ENCODE results near the gene HSPA4. TPM values are rescaled to one million over a fixed set of nuclear protein-coding genes. Genes with fewer than 3 reads are reported as not detected.
A peak's percentile ranks its signal among the peaks of the same experiment; 100 is the strongest.
"Not testable (repeated sequence)": the region's sequence is repeated elsewhere in the genome, so short reads cannot be mapped to it uniquely, and the experiment has no call there.

Gene HSPA4
- total RNA-seq (10 to 100 TPM; 64.0 to 73.3 TPM), polyA plus RNA-seq (10 to 100 TPM; 32.8 to 40.4 (median 37.7) TPM), total RNA-seq (74.0 to 456 (median 125) reads per million in 6 experiments)

GRCh38 chr5:133051542-133052316 is at the start of gene HSPA4:
HSPA4 (plus strand) TSS chr5:133052013; CDS start chr5:133052251, 238 bp downstream.
- ATAC-seq: peak; percentile 79 to 85

GRCh38 chr5:133006653-133007052 is 45.2 kb upstream of the HSPA4 start:
- Mint-ChIP-seq H3K36me3 (peaks cover 0 to 46% (median 12%) of the 10 kb centered on the region in 3 donors), H3K4me3 (no peak overlapping the region), H3K27ac (no peak overlapping the region), H3K27me3 (no peaks in the 10 kb centered on the region), H3K9me3 (no peaks in the 10 kb centered on the region), H3K4me1 (peaks cover 0 to 4% (median 2%) of the 10 kb centered on the region in 4 donors)
- ATAC-seq (no peak), DNase-seq (no peak)
- POLR2A ChIA-PET: no interaction called here

More at GRCh38 chr5:133051542-133052316, at the start of gene HSPA4:
- peaks cover 0 to 4% (median 4%) of the 10 kb centered on the region in 3 donors for H3K36me3 Mint-ChIP-seq
- H3K27ac Mint-ChIP-seq: peak within 1 kb of the TSS; percentile 99 to 100 (median 100)
- peak within 1 kb of the TSS; percentile 95 to 99 (median 98) for H3K4me3 Mint-ChIP-seq
- peak; percentile 89 to 99 (median 98) for DNase-seq
- H3K4me1 Mint-ChIP-seq: peaks cover 21 to 61% (median 53%) of the 10 kb centered on the region in 4 donors
- no peaks in the 10 kb centered on the region for H3K27me3 Mint-ChIP-seq
- no peaks in the 10 kb centered on the region for H3K9me3 Mint-ChIP-seq
- POLR2A ChIA-PET: interaction anchor here (0.6 to 5.1 kb wide), 30 partner anchors 8 to 1762 kb away, joined by 3 to 69 read pairs (median 4); partner anchors contain the start of genes AFF4, CCNI2, GDF9 and IRF1

DNA sequence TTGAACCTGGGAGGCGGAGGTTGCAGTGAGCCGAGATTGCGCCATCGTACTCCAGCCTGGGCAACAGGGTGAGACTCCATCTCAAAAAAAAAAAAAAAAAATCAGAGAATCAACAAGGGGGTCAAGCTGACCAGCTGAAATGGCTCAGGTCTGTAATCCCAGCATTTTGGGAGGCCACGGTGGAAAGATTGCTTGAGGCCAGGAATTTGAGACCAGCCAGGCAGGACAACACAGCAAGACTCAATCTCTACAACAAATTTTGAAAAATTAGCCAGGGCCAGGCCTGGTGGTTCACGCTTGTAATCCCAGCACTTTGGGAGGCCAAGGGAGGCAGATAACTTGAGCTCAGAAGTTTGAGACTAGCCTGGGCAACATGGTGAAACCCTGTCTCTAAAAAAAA is 43.4 kb upstream of the HSPA4 start:
- H3K4me3 Mint-ChIP-seq, DNase-seq, H3K27me3 Mint-ChIP-seq, ATAC-seq, H3K9me3 Mint-ChIP-seq, H3K27ac Mint-ChIP-seq, POLR2A ChIA-PET, H3K4me1 Mint-ChIP-seq: not testable (repeated sequence)
- H3K36me3 Mint-ChIP-seq: peaks cover 0 to 38% (median 9%) of the 10 kb centered on the region in 3 donors

- Mint-ChIP-seq H3K4me3 (no peak overlapping the region), H3K36me3 (peaks cover 0 to 48% (median 21%) of the 10 kb centered on the region in 3 donors), H3K27me3 (no peaks in the 10 kb centered on the region), H3K4me1 (peaks cover 0 to 12% (median 7%) of the 10 kb centered on the region in 4 donors), H3K27ac (no peak overlapping the region), H3K9me3 (no peaks in the 10 kb centered on the region)
- no peak for DNase-seq
- no peak for ATAC-seq
- POLR2A ChIA-PET: no interaction called here
Observed at GRCh38 chr5:133015466-133015865, 36.3 kb upstream of the HSPA4 start.

- POLR2A ChIA-PET: interaction anchor here (0.7 kb wide), 2 partner anchors 9 to 775 kb away, joined by 3 to 4 read pairs; no protein-coding TSS in a partner anchor
- DNase-seq (no peak), ATAC-seq (no peak)
- Mint-ChIP-seq H3K27ac (no peak overlapping the region), H3K9me3 (no peaks in the 10 kb centered on the region), H3K27me3 (no peaks in the 10 kb centered on the region), H3K4me1 (peaks cover 0 to 14% (median 9%) of the 10 kb centered on the region in 4 donors), H3K36me3 (peaks cover 0 to 60% (median 18%) of the 10 kb centered on the region in 3 donors), H3K4me3 (no peak overlapping the region)
Observed at GRCh38 chr5:133017964-133018363, 33.8 kb upstream of the HSPA4 start.

GRCh38 chr5:133019471-133019870 is 32.3 kb upstream of the HSPA4 start:
- ATAC-seq, H3K4me3 Mint-ChIP-seq, POLR2A ChIA-PET, H3K9me3 Mint-ChIP-seq, DNase-seq, H3K27ac Mint-ChIP-seq, H3K27me3 Mint-ChIP-seq: not testable (repeated sequence)
- peaks cover 0 to 64% (median 19%) of the 10 kb centered on the region in 3 donors for H3K36me3 Mint-ChIP-seq
- peaks cover 10 to 20% (median 14%) of the 10 kb centered on the region in 4 donors for H3K4me1 Mint-ChIP-seq

- POLR2A ChIA-PET: interaction anchor here (0.7 to 2.6 kb wide), 4 partner anchors 26 to 1452 kb away, joined by 5 to 12 read pairs (median 9); partner anchors contain the start of genes AFF4 and HSPA4
- peaks cover 0 to 22% (median 2%) of the 10 kb centered on the region in 3 donors for H3K36me3 Mint-ChIP-seq
- DNase-seq: peak; percentile 84 to 95 (median 88)
- peak within 1 kb of the TSS; percentile 86 to 98 (median 96) for H3K27ac Mint-ChIP-seq
- peak; percentile 99 to 100 for ATAC-seq
- no peaks in the 10 kb centered on the region for H3K9me3 Mint-ChIP-seq
- H3K27me3 Mint-ChIP-seq: no peaks in the 10 kb centered on the region
- peaks cover 8 to 40% (median 23%) of the 10 kb centered on the region in 4 donors for H3K4me1 Mint-ChIP-seq
- H3K4me3 Mint-ChIP-seq: peak within 1 kb of the TSS; percentile 92 to 98 (median 95)
Observed at GRCh38 chr5:133025804-133026663, 25.8 kb upstream of the HSPA4 start, which contains the start of gene ZCCHC10. ZCCHC10 (minus strand) TSS chr5:133026549; CDS start chr5:133026537, 12 bp downstream.

GRCh38 chr5:133026664-133027153 is 25.1 kb upstream of the HSPA4 start:
- Mint-ChIP-seq H3K27ac (peak overlapping the region; percentile 65 to 96 (median 84)), H3K27me3 (no peaks in the 10 kb centered on the region), H3K4me3 (peak overlapping the region; percentile 92 to 98 (median 95)), H3K36me3 (peaks cover 0 to 17% (median 2%) of the 10 kb centered on the region in 3 donors), H3K4me1 (peaks cover 8 to 40% (median 23%) of the 10 kb centered on the region in 4 donors), H3K9me3 (no peaks in the 10 kb centered on the region)
- no peak for DNase-seq
- POLR2A ChIA-PET: interaction anchor here (0.6 to 1.7 kb wide), 6 partner anchors 8 to 63 kb away, joined by 3 to 9 read pairs (median 5); partner anchors contain the start of genes AFF4 and HSPA4
- peak in 1 of 2 donors; percentile 1 for ATAC-seq

- Mint-ChIP-seq H3K36me3 (peaks cover 0 to 1% (median 0%) of the 10 kb centered on the region in 3 donors), H3K27me3 (peaks cover 0 to 6% (median 0%) of the 10 kb centered on the region in 5 donors), H3K9me3 (no peaks in the 10 kb centered on the region), H3K27ac (peak overlapping the region in 1 of 10 donors; percentile 14), H3K4me1 (peaks cover 4 to 43% (median 14%) of the 10 kb centered on the region in 4 donors), H3K4me3 (no peak overlapping the region)
- ATAC-seq (no peak), DNase-seq (no peak)
- POLR2A ChIA-PET: interaction anchor here (1.2 kb wide), 1 partner anchor 23 kb away, joined by 3 read pairs; the partner anchor contains the start of gene HSPA4
Observed at GRCh38 chr5:133029416-133029815, 22.4 kb upstream of the HSPA4 start.

DNA sequence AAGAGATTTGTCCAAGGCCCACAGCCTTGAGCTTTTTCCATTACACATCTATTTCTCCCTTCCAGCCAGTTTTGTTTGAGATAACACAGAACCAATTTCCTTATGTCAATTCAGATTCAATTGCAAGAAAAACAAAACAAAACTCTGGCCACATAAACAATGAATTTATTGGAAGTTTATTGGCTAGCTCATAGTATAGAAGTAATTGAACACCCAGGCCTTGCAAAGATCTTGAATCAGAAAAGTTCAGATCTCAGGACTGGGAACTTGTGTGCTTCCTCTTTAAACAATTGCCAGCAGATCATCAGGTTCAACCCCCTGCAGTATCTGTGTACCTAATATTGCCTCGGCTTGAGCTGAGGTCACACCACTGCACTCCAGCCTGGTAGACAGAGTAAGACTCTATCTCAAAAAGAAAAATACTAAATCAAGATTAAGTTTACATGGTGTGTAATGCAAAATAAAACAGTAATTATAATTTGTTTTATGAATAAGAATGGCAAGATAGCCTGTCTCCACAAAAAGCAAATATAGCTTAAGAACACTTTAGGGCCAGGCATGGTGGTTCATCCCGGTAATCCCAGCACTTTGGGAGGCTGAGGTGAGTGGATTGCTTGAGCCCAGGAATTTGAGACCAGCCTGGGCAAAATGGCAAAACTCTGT is 21.3 kb upstream of the HSPA4 start:
- Mint-ChIP-seq H3K4me1 (peaks cover 3 to 47% (median 6%) of the 10 kb centered on the region in 4 donors), H3K4me3 (no peak overlapping the region), H3K36me3 (no peaks in the 10 kb centered on the region), H3K27ac (no peak overlapping the region), H3K9me3 (peaks cover 0 to 1% (median 0%) of the 10 kb centered on the region in 9 donors), H3K27me3 (peaks cover 0 to 10% (median 2%) of the 10 kb centered on the region in 5 donors)
- no peak for DNase-seq
- ATAC-seq: no peak
- POLR2A ChIA-PET: interaction anchor here (1.8 kb wide), 1 partner anchor 21 kb away, joined by 6 read pairs; the partner anchor contains the start of gene HSPA4
